Calu3 (cell line): Measurements from ENCODE around the gene BIRC5. TPM values are rescaled to one million over a fixed set of nuclear protein-coding genes. Genes with fewer than 3 reads are reported as not detected.

ENCODE experiments used
- BruUV-seq: library from RNA; stranded (reverse); fragments of 400-500 nt; replicated peaks from 2 replicates; lab custom pipeline; 2021; lab: Mats Ljungman, UMichigan
- CTCF ChIA-PET: fragments of 300-600 bp; sonication (Branson Sonifier 250); formaldehyde crosslinking; loops from one replicate; lab custom pipeline; 2022; ENCODE audit warnings: antibody characterized with exemption; lab: Charles Lee
- DNase-seq: peaks from one replicate; pipeline ENCODE4 v3.0.0; 2022
- H3K27ac Mint-ChIP-seq: one replicate; pipeline ENCODE4 v1.8.0; 2022; ENCODE audit warnings: mixed read lengths; ENCODE audit not compliant: unreplicated experiment
- H3K27me3 Mint-ChIP-seq: one replicate; pipeline ENCODE4 v1.8.0; 2022; ENCODE audit warnings: mixed read lengths; ENCODE audit not compliant: unreplicated experiment
- H3K36me3 Mint-ChIP-seq: one replicate; pipeline ENCODE4 v1.8.0; 2022; ENCODE audit warnings: mild to moderate bottlenecking, moderate library complexity, mixed read lengths; ENCODE audit not compliant: insufficient read depth, unreplicated experiment
- H3K4me1 Mint-ChIP-seq: one replicate; pipeline ENCODE4 v1.8.0; 2022; ENCODE audit warnings: mild to moderate bottlenecking, low read depth, mixed read lengths; ENCODE audit not compliant: unreplicated experiment
- H3K4me3 Mint-ChIP-seq: one replicate; pipeline ENCODE4 v1.8.0; 2022; ENCODE audit warnings: mild to moderate bottlenecking, low read depth, moderate library complexity, mixed read lengths; ENCODE audit not compliant: unreplicated experiment
- H3K9me3 Mint-ChIP-seq: one replicate; pipeline ENCODE4 v1.8.0; 2022; ENCODE audit warnings: low read depth, mixed read lengths; ENCODE audit not compliant: unreplicated experiment
- CTCF ChIP-seq: fragments of 200-600 bp; IDR thresholded peaks from one replicate; pipeline ENCODE4 v1.8.0; 2022; ENCODE audit warnings: antibody characterized with exemption; ENCODE audit not compliant: unreplicated experiment
- intact Hi-C: fragments of 100-400 bp; cut with micrococcal nuclease; formaldehyde crosslinking; loops from one replicate; pipeline ENCODE4 v1.10.0; 2022; ENCODE audit not compliant: unreplicated experiment
- total RNA-seq: library from RNA; stranded (reverse); gene quantifications from 2 replicates; pipeline ENCODE4 v1.2.3, GENCODE V29; 2022

Gene BIRC5
- total RNA-seq, 1 experiment from 2014 or later, result 58.5 TPM

- H3K4me3 Mint-ChIP-seq, result no peak overlapping the region
- intact Hi-C loops, result no loop called here
- H3K4me1 Mint-ChIP-seq, result peaks cover 12% of the 10 kb centered on the region
- DNase-seq, result no peak
- H3K9me3 Mint-ChIP-seq, result no peaks in the 10 kb centered on the region
- peaks cover 2% of the 10 kb centered on the region for H3K36me3 Mint-ChIP-seq
- H3K27ac Mint-ChIP-seq, result no peak overlapping the region
- no peak for TF ChIP-seq CTCF
- CTCF ChIA-PET, result no interaction called here
- H3K27me3 Mint-ChIP-seq, result peaks cover 1% of the 10 kb centered on the region
- BruUV-seq, result no TSS peak
These were observed 49.1 kb downstream of the BIRC5 start for GRCh38 chr17:78263063-78263735.

GRCh38 chr17:78263736-78264340, 49.8 kb downstream of the BIRC5 start:
- no peak for DNase-seq

GRCh38 chr17:78264590-78264989, 50.5 kb downstream of the BIRC5 start:
- no TSS peak for BruUV-seq
- Mint-ChIP-seq H3K4me3 (no peak overlapping the region), H3K27me3 (peaks cover 10% of the 10 kb centered on the region), H3K36me3 (no peaks in the 10 kb centered on the region), H3K9me3 (no peaks in the 10 kb centered on the region), H3K4me1 (peaks cover 9% of the 10 kb centered on the region), H3K27ac (no peak overlapping the region)
- intact Hi-C loops, result no loop called here
- no peak for DNase-seq
- CTCF ChIA-PET, result no interaction called here
- TF ChIP-seq CTCF, result no peak

More at GRCh38 chr17:78263736-78264340, 49.8 kb downstream of the BIRC5 start:
- CTCF ChIA-PET, result no interaction called here
- H3K4me1 Mint-ChIP-seq, result peaks cover 9% of the 10 kb centered on the region
- intact Hi-C loops, result no loop called here
- TF ChIP-seq CTCF, result no peak
- BruUV-seq, result no TSS peak
- no peaks in the 10 kb centered on the region for H3K36me3 Mint-ChIP-seq
- H3K27me3 Mint-ChIP-seq, result peaks cover 3% of the 10 kb centered on the region
- no peak overlapping the region for H3K27ac Mint-ChIP-seq
- H3K9me3 Mint-ChIP-seq, result no peaks in the 10 kb centered on the region
- H3K4me3 Mint-ChIP-seq, result no peak overlapping the region

- H3K4me1 Mint-ChIP-seq, result peaks cover 9% of the 10 kb centered on the region
- no TSS peak for BruUV-seq
- no peak for TF ChIP-seq CTCF
- CTCF ChIA-PET, result no interaction called here
- intact Hi-C loops, result no loop called here
- H3K27ac Mint-ChIP-seq, result no peak overlapping the region
- no peaks in the 10 kb centered on the region for H3K36me3 Mint-ChIP-seq
- no peaks in the 10 kb centered on the region for H3K9me3 Mint-ChIP-seq
- DNase-seq, result no peak
- peaks cover 16% of the 10 kb centered on the region for H3K27me3 Mint-ChIP-seq
- H3K4me3 Mint-ChIP-seq, result no peak overlapping the region
These were observed 51.1 kb downstream of the BIRC5 start for GRCh38 chr17:78265121-78265520.
